Measurements from ENCODE around the gene IFT43.

IFT43 gene

GRCh38 chr14:76080025-76080424 is 94.5 kb downstream of the IFT43 start:
- DNase-seq (ENCODE audit: low read depth), result no peak

DNA sequence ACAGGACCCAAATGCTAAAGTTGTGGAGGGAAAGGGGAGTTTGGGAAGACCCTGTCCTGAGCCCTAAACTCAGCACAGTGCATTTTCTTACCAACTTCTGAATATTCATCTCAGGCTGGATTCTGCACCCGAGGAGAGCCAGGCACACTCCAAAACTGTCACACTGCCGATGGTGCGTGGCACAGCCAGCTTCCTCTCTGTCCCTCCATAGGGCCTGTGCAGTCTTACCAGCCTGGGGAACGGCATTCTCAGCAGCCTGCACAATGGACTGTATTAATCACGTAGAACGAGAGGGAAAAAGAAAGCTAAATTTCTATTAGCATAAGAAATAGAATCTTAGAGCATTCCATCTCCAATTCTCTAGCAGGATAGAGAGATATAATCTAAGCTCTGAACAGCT is 94.9 kb downstream of the IFT43 start:
- DNase-seq (ENCODE audit: low read depth), result no peak

GRCh38 chr14:76081642-76082041 is 96.1 kb downstream of the IFT43 start:
- DNase-seq (ENCODE audit: low read depth), result no peak

DNA sequence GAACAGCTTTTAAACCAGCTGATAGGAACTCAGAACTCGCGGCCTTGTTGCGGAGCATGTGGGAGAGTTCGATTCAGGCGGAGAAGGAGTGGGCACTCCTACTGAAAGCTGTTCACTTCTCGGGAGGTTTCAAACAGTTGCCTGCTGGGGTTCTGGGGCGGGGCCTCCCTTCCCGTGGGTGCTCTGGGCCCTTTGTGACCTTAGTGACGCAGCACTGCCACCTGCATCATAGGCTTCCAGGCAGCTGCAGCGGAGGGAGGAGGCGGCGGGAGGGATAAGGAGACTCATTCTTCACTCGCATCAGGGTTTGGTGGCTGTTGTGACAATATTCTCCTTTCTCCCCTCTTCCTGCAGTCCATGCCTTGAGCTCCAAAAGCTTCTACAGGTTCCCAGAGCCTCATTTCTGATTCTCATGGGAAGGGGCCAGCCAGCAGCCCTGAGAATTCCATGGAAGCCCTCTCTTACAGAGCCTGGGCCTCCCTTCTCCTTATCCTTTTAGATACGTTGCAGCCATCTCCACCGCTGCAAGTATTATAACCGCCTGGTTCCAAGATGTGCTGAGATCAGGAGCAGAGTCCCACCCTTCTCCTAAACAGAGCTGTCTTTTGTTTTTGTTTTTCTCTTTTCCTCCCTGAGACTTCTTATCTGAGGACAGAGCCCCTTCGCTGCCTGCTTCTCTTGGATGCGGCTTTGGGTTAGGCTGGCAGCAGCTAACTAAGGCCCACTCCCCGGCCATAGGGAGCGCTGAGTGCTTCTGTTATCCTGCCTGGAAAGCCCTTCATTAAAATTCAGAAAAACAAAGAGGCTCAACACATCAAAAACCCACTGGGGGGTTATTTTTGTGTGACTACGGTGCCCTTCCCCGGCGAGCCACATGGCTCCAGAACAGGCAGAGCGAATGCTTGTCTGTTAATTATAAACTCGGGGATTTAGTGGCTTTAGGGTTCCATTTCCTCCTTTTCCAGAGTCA is 98.5 kb downstream of the IFT43 start:
- DNase-seq (ENCODE audit: low read depth), result no peak

DNA sequence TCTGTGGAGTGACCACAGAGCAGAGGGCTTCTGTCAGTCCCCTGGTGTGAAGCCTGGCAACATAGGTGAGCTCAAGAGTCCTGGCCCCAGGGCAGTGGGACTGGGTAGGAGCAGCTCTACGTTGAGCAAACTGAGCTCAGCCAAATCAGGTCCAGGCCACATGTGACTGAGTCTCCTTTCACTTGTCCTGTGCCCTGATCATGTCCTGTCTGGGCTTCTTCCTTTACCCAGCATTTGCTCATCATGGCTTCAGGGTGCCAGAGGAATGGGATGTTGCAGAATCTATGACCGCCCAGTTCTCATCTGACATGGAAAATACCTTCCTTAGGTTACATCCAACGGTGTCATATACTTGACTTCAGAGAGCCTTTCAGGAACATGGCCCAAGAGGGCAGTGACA is 99.8 kb downstream of the IFT43 start:
- no peak for DNase-seq (ENCODE audit: low read depth)

DNA sequence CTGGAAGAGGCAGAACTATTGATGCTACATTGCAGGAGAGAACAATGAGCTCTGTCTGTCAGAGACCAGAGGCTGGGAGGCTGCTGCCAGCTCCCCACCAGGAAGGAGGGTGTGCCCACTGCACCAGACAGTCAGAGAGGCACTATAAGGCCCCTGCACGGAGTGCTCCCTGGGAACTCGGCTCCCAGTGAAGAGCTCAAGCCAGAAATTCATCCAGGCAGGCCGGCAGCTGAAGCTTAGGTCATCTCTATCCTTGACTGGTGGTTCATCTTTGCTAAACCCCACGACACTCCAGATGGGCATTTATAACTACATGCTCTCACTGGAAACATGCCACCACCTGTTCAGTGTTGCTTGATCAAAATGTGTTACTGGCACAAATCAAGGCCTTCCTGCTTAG is 101.1 kb downstream of the IFT43 start:
- DNase-seq (ENCODE audit: low read depth), result no peak

DNA sequence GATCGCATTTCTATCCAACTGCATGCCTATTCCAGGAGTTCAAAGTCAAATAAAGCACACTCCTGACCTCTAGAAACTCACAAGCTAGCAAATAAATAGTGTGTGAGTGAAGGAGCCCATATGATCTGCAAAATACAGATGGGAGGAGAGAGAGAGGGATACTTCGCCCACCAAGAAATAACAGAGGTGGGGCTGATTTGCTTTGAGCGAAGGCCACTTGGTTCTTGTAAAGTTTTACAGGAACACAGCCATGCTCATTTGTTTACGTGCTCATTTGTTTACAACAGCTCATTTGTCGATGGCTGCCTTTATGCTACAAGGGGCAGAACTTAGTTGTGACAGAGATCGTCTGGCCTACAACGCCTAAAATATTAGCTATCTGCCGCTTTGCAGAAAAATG is 102.8 kb downstream of the IFT43 start:
- no peak for DNase-seq (ENCODE audit: low read depth)

DNA sequence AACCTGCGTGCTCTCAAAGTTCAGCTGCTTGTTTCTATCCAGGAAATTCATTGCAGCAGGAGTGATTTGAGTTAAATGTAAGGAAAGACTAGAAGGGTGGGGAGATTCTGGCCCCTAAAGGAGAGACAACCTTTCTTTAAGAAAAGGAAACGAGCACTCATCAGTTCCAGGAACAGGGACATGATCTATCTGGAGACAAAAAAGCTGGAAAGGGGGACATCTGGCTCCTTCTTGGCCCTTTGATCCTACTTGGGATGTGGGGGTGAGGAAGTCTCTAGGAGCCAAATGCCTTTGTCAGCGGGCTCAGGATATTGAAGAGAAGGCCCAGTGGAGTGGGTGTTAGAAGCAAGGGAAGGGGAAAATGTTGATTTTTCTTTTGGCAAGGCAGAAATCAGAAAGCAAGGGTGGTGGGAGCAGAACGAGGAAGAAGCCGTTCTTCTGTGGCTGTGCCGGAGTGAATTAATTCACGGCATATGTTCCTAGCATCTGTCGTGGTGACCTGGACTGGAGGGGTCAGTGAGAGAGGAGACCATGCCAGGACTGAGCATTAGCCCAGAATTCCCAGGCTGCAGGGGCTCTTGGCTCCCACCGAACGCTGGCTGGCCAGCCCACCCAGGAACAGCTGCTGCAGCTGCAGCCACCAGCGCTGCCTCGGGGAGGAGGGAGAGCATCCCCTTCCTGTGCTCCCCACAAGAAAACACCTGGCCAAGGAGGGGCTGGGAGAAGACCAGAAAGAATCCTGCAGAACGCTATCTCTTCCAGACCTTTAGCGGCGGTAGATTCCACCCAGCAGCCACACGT is 103.4 kb downstream of the IFT43 start:
- no peak for DNase-seq (ENCODE audit: low read depth)

GRCh38 chr14:76089575-76089974 is 104.0 kb downstream of the IFT43 start:
- DNase-seq (ENCODE audit: low read depth), result no peak

DNA sequence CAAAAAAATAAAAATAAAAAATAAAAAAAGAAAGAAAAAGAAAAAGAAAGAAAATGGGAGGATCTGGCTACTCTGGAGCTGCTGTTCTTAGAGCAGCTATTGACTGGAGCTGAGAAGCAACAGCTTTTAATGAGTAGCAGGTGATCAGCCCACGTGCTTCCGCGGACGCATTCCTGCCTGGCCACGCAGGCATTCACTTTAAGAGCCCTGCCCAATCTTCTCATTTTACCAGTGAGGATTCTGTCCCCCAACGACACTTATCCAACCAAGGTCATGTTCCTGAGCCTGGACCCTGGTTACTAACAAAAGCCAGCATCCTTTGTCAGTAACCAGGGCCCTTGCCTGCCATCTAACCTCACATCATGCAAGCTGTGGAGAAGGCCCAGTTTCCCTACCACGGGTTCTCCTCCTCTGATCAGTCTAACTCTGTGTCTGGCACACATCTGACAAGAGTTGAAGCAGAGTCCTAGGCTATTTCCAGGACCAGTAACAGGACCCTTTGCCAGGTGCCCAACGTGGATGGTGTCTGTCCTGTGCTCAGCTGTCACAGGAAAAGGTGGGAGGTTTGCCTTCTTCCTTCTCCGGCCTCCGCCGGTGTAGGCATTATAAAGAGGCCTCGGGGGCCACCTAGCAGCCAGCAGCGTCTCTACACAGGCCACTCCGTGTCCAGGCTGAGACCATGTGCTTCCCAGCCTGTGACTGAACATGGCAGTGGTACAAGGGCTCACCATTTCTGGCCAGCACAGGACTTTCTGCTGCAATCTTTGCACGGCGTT is 105.2 kb downstream of the IFT43 start:
- peak; percentile 4 for DNase-seq (ENCODE audit: low read depth)

GRCh38 chr14:76093077-76093476 is 107.5 kb downstream of the IFT43 start:
- no peak for DNase-seq (ENCODE audit: low read depth)

- DNase-seq (ENCODE audit: low read depth), result no peak
Measured at GRCh38 chr14:76096257-76096656, 110.7 kb downstream of the IFT43 start.

DNA sequence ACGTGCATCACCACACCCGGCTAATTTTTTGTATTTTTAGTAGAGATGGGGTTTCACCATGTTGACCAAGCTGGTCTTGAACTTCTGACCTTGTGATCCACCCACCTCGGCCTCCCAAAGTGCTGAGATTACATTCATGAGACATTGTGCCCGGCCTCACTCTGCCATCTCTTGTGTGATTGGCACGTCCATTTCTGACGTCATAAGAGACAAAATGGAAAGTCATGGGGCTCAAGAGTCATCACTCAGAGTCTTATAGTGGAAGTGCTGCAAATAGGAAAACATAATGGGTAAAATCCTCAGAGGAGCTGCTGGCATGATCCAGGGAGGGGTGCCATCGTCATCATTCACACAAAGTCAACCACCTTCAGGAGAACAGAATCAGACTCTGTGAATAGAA is 112.0 kb downstream of the IFT43 start:
- no peak for DNase-seq (ENCODE audit: low read depth)

GRCh38 chr14:76098047-76098446 is 112.5 kb downstream of the IFT43 start:
- no peak for DNase-seq (ENCODE audit: low read depth)

GRCh38 chr14:76098916-76099675 is 113.5 kb downstream of the IFT43 start:
- no peak for DNase-seq (ENCODE audit: low read depth)

DNA sequence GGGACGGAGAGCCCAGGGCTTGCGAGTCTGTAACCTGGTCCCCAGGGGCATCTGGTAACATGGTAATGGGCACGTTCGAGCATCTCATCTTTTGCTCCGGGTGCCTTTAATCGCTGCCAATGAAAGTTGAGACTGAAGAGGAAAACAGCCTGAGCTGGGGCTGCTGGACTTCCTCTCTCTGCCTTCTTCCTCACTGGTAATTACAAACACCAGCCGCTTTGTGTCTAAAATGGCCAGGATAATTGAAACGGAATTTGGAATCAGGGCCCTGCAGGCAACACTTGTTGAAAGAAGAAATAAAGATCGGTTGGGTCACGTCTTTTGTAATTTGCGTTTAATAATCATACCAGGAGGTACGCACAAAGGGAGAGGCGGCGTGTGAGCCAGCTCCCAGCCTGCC is 114.7 kb downstream of the IFT43 start:
- no peak for DNase-seq (ENCODE audit: low read depth)

DNA sequence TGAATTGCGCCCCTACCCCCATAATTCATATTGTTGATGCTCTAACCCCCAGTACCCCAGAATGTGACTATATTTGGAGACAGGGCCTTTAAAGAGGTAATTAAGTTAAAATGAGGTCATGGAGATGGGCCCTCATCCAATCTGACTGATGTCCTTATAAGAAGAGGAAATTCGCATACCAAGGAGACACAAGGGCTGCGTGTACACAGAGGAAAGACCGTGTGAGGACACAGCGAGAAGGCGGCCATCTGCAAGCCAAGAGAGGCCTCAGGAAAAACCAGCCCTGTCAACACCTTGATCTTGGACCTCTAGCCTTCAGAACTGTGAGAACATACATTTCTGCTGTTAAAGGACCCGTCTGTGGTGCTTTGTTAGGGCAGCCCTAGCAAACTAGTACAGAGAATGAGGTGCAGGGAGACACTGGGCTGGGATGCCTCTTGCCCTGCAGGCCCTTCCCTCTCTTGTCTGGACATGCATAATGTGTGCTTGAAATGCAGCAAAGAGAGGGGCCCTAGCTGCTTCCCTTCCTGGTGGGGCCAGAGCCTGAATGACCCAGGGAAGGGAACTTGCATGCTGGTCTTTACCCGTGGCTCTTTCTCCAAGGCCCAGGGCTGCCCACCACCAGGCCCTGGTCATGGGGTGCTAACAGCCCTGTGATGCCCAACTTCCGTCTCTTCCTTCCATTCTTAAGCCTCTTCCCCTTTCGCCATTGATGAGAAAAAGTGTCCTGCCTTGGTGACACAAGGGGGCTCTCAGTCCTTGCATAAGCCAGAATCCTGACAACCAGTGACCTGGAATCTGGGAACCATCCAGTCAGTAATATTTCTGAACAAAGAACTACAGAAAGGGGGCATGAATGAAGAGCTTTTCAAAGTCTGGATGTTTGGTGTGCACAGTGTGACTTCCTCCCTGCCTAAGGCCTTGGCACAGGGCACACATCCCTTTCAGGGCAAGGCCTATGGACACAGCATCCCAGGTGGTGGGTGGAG is 116.1 kb downstream of the IFT43 start:
- no peak for DNase-seq (ENCODE audit: low read depth)

DNA sequence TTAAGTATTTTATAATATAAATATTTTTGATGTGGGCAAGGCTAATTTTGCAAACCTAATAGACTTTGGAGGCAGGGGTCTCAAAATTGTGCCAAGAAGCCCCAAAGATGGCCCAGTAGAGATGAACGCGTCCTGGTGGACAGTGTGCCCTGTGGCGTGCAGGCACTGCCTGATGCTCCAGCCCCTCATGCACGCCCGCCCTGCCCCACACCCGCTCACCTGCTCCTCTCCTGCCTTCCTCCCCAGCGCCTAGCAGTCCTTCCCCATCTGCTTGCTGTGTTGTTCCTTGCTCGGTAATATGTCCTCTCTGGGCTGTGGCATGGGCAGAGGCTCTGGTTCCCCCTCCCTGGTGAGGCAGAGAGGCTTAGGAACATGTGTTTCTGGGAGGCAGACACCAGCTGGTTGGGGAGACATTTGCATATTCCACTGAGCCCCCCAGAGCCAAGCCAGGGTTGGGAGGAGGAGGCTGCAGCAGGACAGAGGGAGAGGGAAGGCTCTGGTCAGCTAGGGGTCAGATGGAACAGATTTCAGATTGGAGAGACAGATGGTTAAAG is 119.3 kb downstream of the IFT43 start:
- DNase-seq (ENCODE audit: low read depth), result no peak

DNA sequence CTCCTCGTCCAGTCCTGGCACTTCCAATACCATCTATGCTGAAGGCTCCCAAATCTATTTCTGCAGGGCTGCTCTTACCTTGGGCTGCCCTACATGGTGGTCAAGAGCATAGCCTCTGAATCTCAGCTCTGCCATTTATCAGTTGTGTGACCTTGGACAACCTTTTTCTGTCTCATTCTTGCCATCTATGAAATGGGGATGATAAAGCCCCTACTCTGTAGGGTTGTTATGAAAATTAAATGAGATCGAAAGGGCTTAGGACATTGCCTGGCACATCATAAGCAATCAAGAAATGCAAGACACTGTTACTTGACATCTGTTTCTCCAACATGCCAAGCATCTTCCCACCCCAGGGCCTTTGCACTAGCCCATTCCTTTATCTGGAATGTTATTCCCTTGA is 120.6 kb downstream of the IFT43 start:
- DNase-seq (ENCODE audit: low read depth), result no peak
